Erythroblast (primary cell): ENCODE results near the gene KAT6B.

Experiments used
- GATA1 ChIP-seq: IDR thresholded peaks from 2 replicates; pipeline ENCODE4 v1.6.1; 2011; ENCODE audit warnings: low read depth, mild to moderate bottlenecking, control low read depth, low read length, moderate library complexity
- POLR2A ChIP-seq: IDR thresholded peaks from 2 replicates; pipeline ENCODE4 v1.6.1; 2011; ENCODE audit warnings: mild to moderate bottlenecking, low read length

GRCh38 chr10:75073442-75073841 is 247.0 kb downstream of the KAT6B start:
- no peak for TF ChIP-seq POLR2A
- TF ChIP-seq GATA1: no peak
